Activated T-helper 1 cell treated with anti-CD3 and anti-CD28 coated beads, Interleukin-12 subunit alpha, Interleukin-12 subunit beta, Interleukin-2, Interleukin-4 antibody, amounts not matched to agents 30 ng/mL and 10 ng/mL and 1 ng/mL, durations not matched to agents 14 hours and 24 hours and 36 hours (primary cell): Measurements from ENCODE around the gene RHOD. TPM values are rescaled to one million over a fixed set of nuclear protein-coding genes. Genes with fewer than 3 reads are reported as not detected.

Experiments used
- DNase-seq: peaks from one replicate; pipeline ENCODE4 v3.0.0; 2021; ENCODE audit warnings: low spot score
- H3K27ac Mint-ChIP-seq: one replicate; pipeline ENCODE4 v1.8.0; 2021; ENCODE audit warnings: mild to moderate bottlenecking, mixed read lengths
- H3K27me3 Mint-ChIP-seq: one replicate; pipeline ENCODE4 v1.8.0; 2022; ENCODE audit warnings: mild to moderate bottlenecking, moderate library complexity, mixed read lengths; ENCODE audit not compliant: insufficient read depth
- H3K36me3 Mint-ChIP-seq: one replicate; pipeline ENCODE4 v1.8.0; 2021; ENCODE audit warnings: low read depth, mixed read lengths
- H3K4me1 Mint-ChIP-seq: one replicate; pipeline ENCODE4 v1.8.0; 2021; ENCODE audit warnings: low read depth, mixed read lengths
- H3K4me3 Mint-ChIP-seq: one replicate; pipeline ENCODE4 v1.8.0; 2021; ENCODE audit warnings: mild to moderate bottlenecking, moderate library complexity, mixed read lengths
- H3K9me3 Mint-ChIP-seq: one replicate; pipeline ENCODE4 v1.8.0; 2021; ENCODE audit warnings: mixed read lengths
- intact Hi-C: fragments of 100-400 bp; cut with micrococcal nuclease; formaldehyde crosslinking; loops from one replicate; pipeline ENCODE4 v1.15.1; 2024
- total RNA-seq: library from RNA; stranded (reverse); gene quantifications from 2 replicates; pipeline ENCODE4 v1.2.3, GENCODE V29; 2022

RHOD gene
- total RNA-seq, 1 donor from 2014 or later = 0.39 TPM

DNA sequence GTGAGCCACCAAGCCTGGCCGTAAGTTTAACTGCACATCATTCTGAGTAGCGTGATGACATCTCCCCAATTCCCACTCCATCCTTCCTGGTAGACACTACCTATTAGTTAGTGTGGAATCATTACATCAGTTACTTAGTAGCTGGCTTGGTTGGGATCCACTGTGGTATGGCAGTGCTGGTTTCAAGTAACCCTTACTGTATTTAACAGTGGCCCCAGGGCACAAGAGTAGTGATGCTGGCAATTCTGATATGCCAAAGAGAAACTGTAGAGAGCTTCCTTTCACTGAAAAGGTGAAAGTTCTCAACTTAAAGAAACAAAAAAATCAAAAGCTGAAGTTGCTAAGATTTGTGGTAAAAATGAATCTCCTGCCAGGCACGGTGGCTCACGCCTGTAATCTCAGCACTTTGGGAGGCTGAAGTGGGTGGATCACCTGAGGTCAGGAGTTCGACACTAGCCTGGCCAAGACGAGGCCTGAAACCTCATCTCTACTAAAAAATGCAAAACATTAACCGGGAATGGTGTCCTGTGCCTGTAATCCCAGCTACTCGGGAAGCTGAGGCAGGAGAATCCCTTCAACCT is 27.2 kb downstream of the RHOD start:
- intact Hi-C loops = no loop called here
- no peaks in the 10 kb centered on the region for H3K36me3 Mint-ChIP-seq
- DNase-seq = no peak
- no peaks in the 10 kb centered on the region for H3K9me3 Mint-ChIP-seq
- H3K27ac Mint-ChIP-seq = no peak overlapping the region
- H3K27me3 Mint-ChIP-seq = no peaks in the 10 kb centered on the region
- H3K4me3 Mint-ChIP-seq = no peak overlapping the region
- H3K4me1 Mint-ChIP-seq = peaks cover 12% of the 10 kb centered on the region

DNA sequence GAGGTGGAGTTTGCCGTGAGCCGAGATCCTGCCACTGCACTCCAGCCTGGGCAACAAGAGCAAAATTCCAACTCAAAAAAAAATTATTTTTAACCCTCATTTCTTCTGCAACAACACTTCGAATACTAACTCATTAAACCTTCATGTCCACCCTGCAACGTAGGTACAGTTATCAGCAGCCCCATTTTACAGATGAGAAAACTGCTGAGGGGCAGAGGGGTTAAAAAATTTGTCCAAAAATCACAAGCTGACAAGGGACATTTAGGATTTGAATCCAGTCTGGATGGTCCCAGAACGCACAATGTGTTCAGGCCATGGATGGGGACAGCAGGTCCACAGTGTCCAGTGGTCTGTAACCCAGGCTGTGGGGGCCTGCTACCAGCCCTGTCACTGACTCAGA is 29.0 kb downstream of the RHOD start:
- no peaks in the 10 kb centered on the region for H3K9me3 Mint-ChIP-seq
- no peak overlapping the region for H3K27ac Mint-ChIP-seq
- DNase-seq = no peak
- H3K4me1 Mint-ChIP-seq = peaks cover 6% of the 10 kb centered on the region
- intact Hi-C loops = no loop called here
- no peak overlapping the region for H3K4me3 Mint-ChIP-seq
- H3K36me3 Mint-ChIP-seq = no peaks in the 10 kb centered on the region
- H3K27me3 Mint-ChIP-seq = no peaks in the 10 kb centered on the region

GRCh38 chr11:67090717-67091116 is 34.1 kb downstream of the RHOD start:
- no peaks in the 10 kb centered on the region for H3K36me3 Mint-ChIP-seq
- H3K4me3 Mint-ChIP-seq = no peak overlapping the region
- H3K27ac Mint-ChIP-seq = no peak overlapping the region
- intact Hi-C loops = no loop called here
- H3K4me1 Mint-ChIP-seq = no peaks in the 10 kb centered on the region
- H3K9me3 Mint-ChIP-seq = no peaks in the 10 kb centered on the region
- DNase-seq = no peak
- H3K27me3 Mint-ChIP-seq = peaks cover 4% of the 10 kb centered on the region

- intact Hi-C loops = no loop called here
- no peaks in the 10 kb centered on the region for H3K9me3 Mint-ChIP-seq
These were observed 38.5 kb downstream of the RHOD start for GRCh38 chr11:67095214-67095507.

DNA sequence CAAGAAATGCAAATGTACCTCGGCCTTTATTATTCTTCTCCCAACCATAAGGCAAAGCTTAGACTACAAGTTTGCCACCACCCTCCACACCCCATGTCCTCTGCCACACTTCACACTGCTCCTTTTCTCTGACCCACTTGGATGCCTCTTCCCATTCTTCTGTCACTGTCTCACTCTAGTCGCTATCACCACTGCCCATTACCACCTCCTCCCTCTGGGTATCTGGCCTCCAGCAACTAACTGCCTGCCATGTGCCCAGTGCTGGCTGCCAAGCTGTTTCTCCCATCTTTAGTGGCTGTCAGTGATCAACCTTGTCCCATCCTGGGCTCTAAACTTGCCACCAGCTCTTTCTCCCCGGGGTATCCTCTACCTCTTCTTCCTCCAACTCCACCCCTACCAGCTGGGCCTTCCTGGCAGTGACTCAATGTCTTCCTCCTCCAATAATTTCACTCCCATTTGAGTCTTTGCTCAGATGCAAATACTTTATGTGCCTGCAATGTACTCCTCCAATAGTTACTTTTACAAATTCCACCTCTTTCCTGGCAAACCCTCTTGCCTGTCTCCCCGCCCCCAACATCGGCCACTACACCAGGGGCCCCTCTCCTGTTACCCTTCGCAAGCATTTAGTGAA is 42.3 kb downstream of the RHOD start:
- Mint-ChIP-seq H3K27me3 (peaks cover 5% of the 10 kb centered on the region), H3K27ac (no peak overlapping the region), H3K36me3 (no peaks in the 10 kb centered on the region), H3K9me3 (no peaks in the 10 kb centered on the region), H3K4me3 (no peak overlapping the region), H3K4me1 (peaks cover 13% of the 10 kb centered on the region)
- no peak for DNase-seq
- intact Hi-C loops = no loop called here

More at GRCh38 chr11:67095214-67095507, 38.5 kb downstream of the RHOD start:
- Mint-ChIP-seq H3K27me3 (peaks cover 4% of the 10 kb centered on the region), H3K4me3 (no peak overlapping the region), H3K4me1 (peaks cover 5% of the 10 kb centered on the region), H3K36me3 (no peaks in the 10 kb centered on the region), H3K27ac (no peak overlapping the region)
- no peak for DNase-seq

- DNase-seq = no peak
- H3K4me1 Mint-ChIP-seq = peaks cover 15% of the 10 kb centered on the region
- peaks cover 5% of the 10 kb centered on the region for H3K27me3 Mint-ChIP-seq
- intact Hi-C loops = no loop called here
- H3K36me3 Mint-ChIP-seq = no peaks in the 10 kb centered on the region
- no peaks in the 10 kb centered on the region for H3K9me3 Mint-ChIP-seq
- H3K27ac Mint-ChIP-seq = peak overlapping the region; percentile 69
- H3K4me3 Mint-ChIP-seq = no peak overlapping the region
These were observed 43.2 kb downstream of the RHOD start for GRCh38 chr11:67099831-67100324.

GRCh38 chr11:67102664-67103063 is 46.0 kb downstream of the RHOD start:
- Mint-ChIP-seq H3K4me3 (no peak overlapping the region), H3K9me3 (no peaks in the 10 kb centered on the region), H3K27ac (peak overlapping the region; percentile 5), H3K27me3 (peaks cover 1% of the 10 kb centered on the region), H3K4me1 (peaks cover 15% of the 10 kb centered on the region), H3K36me3 (no peaks in the 10 kb centered on the region)
- DNase-seq = no peak
- intact Hi-C loops = no loop called here

- DNase-seq = no peak
- H3K27ac Mint-ChIP-seq = no peak overlapping the region
- H3K4me1 Mint-ChIP-seq = peaks cover 8% of the 10 kb centered on the region
- H3K27me3 Mint-ChIP-seq = peaks cover 3% of the 10 kb centered on the region
- no peaks in the 10 kb centered on the region for H3K9me3 Mint-ChIP-seq
- H3K4me3 Mint-ChIP-seq = no peak overlapping the region
- no peaks in the 10 kb centered on the region for H3K36me3 Mint-ChIP-seq
- intact Hi-C loops = no loop called here
These were observed 49.3 kb downstream of the RHOD start for GRCh38 chr11:67105964-67106363.

DNA sequence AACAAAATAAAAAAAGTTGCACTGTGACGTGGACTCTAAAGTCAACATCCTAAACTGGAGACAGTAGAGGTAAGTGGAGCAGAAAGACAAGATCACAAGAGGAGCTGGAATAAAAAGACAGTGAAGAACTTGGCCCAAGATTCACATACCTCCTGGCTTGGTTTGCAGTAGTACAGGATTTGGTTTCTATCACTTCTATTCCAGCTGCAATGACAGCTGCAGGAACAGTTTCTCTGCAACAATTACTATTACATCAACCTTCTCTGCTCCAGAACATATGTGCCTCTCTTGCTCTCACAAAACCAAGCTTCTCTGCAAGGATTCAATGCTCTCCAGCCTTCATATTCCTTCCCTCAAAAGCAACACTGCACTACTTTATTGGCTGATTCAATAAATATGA is 54.6 kb downstream of the RHOD start:
- Mint-ChIP-seq H3K4me3 (no peak overlapping the region), H3K9me3 (no peaks in the 10 kb centered on the region), H3K36me3 (no peaks in the 10 kb centered on the region), H3K27me3 (peaks cover 10% of the 10 kb centered on the region), H3K4me1 (no peaks in the 10 kb centered on the region), H3K27ac (no peak overlapping the region)
- intact Hi-C loops = loop anchor here (10.0 kb wide), 1 partner anchor 366 kb away; a partner anchor contains a TSS
- DNase-seq = no peak

DNA sequence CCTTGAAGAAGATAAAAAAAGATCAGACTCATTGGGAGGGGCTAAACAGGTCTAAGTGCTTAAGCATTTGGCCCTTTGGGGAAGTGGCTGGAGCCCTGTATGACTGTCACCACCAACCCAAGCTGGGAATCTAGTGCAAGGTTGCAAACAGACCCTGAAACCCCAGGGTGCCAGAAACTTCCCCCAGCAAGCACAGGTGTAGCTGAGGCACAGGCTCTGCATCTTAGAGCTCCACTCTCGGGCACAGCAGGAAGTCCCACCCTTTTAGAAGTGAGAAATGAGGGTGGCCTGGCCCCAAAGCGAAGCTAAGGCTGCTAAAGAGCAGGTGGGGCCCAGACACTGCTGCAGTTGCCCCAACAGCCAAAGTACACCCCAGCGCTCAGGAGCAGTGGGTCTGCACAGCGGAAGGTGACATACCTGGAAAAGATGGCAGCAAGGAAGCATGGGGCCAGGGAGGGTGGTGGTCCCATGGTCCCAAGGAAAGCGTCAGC is 56.6 kb downstream of the RHOD start:
- H3K4me3 Mint-ChIP-seq = no peak overlapping the region
- intact Hi-C loops = loop anchor here (10.0 kb wide), 1 partner anchor 368 kb away; a partner anchor contains a TSS
- H3K27ac Mint-ChIP-seq = no peak overlapping the region
- H3K4me1 Mint-ChIP-seq = no peaks in the 10 kb centered on the region
- no peak for DNase-seq
- peaks cover 10% of the 10 kb centered on the region for H3K27me3 Mint-ChIP-seq
- H3K36me3 Mint-ChIP-seq = no peaks in the 10 kb centered on the region
- no peaks in the 10 kb centered on the region for H3K9me3 Mint-ChIP-seq

DNA sequence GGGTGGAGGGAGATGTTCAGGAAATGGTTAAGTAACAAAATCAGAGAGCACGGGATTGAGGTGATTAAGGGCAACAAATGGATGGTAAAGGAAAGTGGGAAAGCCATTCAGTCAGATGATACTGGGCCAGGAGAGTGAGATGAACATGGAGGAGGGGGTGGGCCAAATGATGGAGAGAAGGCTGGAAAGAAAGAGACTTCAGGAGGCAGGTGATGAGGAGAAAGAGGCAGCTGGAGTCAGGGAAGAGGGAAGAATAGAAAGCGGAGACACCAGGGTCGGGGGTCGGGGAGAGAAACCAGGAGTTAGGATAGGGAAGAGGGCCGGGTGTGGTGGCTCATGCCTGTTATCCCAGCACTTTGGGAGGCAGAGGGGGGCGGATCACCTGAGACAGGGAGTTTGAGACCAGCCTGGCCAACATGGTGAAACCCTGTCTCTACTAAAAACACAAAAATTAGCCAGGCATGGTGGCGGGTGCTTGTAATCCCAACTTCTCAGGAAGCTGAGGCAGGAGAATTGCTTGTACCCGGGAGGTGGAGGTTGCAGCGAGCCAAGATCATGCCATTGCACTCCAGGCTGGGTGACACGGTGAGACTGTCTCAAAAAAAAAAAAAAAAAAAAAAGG is 57.7 kb downstream of the RHOD start:
- H3K36me3 Mint-ChIP-seq = no peaks in the 10 kb centered on the region
- intact Hi-C loops = loop anchor here (10.0 kb wide), 1 partner anchor 370 kb away; a partner anchor contains a TSS
- H3K9me3 Mint-ChIP-seq = no peaks in the 10 kb centered on the region
- H3K4me3 Mint-ChIP-seq = no peak overlapping the region
- no peaks in the 10 kb centered on the region for H3K4me1 Mint-ChIP-seq
- H3K27ac Mint-ChIP-seq = no peak overlapping the region
- peaks cover 10% of the 10 kb centered on the region for H3K27me3 Mint-ChIP-seq
- no peak for DNase-seq

GRCh38 chr11:67116758-67117105 is 60.1 kb downstream of the RHOD start:
- peaks cover 12% of the 10 kb centered on the region for H3K27me3 Mint-ChIP-seq
- H3K4me1 Mint-ChIP-seq = peaks cover 11% of the 10 kb centered on the region
- H3K4me3 Mint-ChIP-seq = no peak overlapping the region
- no peak overlapping the region for H3K27ac Mint-ChIP-seq
- intact Hi-C loops = loop anchor here (5.0 to 10.0 kb wide), 2 partner anchors 372 to 479 kb away; partner anchors contain the start of gene RBM4
- no peak for DNase-seq
- peaks cover 15% of the 10 kb centered on the region for H3K36me3 Mint-ChIP-seq
- H3K9me3 Mint-ChIP-seq = no peaks in the 10 kb centered on the region

GRCh38 chr11:67117176-67117575 is 60.5 kb downstream of the RHOD start:
- peak overlapping the region; percentile 76 for H3K27ac Mint-ChIP-seq
- H3K4me1 Mint-ChIP-seq = peaks cover 14% of the 10 kb centered on the region
- H3K9me3 Mint-ChIP-seq = no peaks in the 10 kb centered on the region
- peak overlapping the region; percentile 76 for H3K4me3 Mint-ChIP-seq
- no peak for DNase-seq
- H3K27me3 Mint-ChIP-seq = peaks cover 12% of the 10 kb centered on the region
- H3K36me3 Mint-ChIP-seq = peaks cover 18% of the 10 kb centered on the region
- intact Hi-C loops = loop anchor here (5.0 to 10.0 kb wide), 2 partner anchors 372 to 480 kb away; partner anchors contain the start of gene RBM4
